Superior temporal gyrus (tissue), 1 donor: ENCODE data around the gene SLC39A1.

Experiments
- DNase-seq: peaks from one replicate; pipeline ENCODE4 v3.0.0-alpha.2; 2016; ENCODE audit errors: extremely low spot score

Gene SLC39A1

DNA sequence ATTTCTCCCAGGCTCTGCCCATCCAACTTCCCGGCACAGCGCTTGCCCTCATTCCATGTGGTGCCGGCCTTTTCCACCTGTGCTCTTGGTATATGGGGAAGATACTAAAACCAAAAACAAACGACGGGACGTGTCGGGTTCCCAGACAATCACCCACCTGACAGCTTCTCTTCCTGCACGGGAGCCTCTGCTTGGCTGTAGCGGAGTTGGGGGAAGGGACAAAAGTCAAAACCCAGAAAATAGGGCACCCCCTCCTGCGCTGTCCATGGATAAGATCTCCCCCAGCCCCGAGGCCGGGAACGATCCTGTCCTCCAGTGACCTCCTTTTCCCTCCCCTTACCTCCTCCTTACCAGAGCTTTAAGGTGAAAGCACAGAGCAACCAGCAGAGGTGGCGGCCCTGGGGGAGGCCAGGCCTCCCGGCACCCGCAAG lies 13.5 kb upstream of the SLC39A1 start:
- DNase-seq = no peak

- DNase-seq = no peak
Observed at GRCh38 chr1:153973525-153973924, 10.2 kb upstream of the SLC39A1 start.

DNA sequence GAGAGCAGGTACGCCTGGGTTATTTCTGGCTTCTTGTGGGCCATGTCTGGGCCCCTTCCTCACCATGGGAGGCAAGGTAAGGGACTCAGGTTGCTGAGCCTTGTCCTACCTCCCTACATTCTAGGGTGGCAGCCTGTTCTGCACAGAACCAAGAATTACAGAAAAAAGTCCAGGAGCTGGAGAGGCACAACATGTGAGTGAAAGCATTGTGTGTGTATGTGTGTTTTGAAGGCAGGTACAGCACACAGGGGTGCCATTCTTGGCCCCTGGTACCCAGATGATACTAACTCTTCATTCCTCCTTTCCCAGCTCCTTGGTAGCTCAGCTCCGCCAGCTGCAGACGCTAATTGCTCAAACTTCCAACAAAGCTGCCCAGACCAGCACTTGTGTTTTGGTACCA lies 9.7 kb upstream of the SLC39A1 start:
- DNase-seq = no peak

- DNase-seq = no peak
Observed at GRCh38 chr1:153970346-153970745, 7.0 kb upstream of the SLC39A1 start.

DNA sequence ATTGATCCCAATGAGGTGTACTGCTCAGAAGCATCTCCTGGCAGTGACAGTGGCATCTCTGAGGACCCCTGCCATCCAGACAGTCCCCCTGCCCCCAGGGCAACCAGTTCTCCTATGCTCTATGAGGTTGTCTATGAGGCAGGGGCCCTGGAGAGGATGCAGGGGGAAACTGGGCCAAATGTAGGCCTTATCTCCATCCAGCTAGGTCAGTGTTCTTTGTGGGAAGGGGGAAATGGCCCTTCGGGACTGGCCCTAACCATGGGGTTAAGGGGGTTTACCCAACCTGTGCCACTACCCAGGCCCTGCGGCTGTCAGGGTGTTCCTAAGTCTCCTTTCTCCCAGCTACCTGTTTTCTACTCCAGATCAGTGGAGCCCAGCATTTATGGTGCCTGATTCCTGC lies 5.6 kb upstream of the SLC39A1 start:
- no peak for DNase-seq

DNA sequence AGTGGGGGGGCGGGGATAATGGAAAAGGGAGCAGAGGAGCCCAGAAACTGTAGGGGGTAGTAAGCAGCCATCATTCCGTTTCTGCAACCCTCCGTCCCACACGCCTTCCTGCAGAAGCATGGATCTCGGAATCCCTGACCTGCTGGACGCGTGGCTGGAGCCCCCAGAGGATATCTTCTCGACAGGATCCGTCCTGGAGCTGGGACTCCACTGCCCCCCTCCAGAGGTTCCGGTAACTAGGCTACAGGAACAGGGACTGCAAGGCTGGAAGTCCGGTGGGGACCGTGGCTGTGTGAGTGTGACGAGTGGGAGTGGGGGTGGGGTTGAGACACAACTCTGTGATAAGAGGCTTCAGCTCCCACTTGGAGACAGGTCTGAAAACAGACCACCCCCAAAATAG lies 5.1 kb upstream of the SLC39A1 start:
- no peak for DNase-seq

- DNase-seq = no peak
Observed at GRCh38 chr1:153968000-153968363, 4.6 kb upstream of the SLC39A1 start.

DNA sequence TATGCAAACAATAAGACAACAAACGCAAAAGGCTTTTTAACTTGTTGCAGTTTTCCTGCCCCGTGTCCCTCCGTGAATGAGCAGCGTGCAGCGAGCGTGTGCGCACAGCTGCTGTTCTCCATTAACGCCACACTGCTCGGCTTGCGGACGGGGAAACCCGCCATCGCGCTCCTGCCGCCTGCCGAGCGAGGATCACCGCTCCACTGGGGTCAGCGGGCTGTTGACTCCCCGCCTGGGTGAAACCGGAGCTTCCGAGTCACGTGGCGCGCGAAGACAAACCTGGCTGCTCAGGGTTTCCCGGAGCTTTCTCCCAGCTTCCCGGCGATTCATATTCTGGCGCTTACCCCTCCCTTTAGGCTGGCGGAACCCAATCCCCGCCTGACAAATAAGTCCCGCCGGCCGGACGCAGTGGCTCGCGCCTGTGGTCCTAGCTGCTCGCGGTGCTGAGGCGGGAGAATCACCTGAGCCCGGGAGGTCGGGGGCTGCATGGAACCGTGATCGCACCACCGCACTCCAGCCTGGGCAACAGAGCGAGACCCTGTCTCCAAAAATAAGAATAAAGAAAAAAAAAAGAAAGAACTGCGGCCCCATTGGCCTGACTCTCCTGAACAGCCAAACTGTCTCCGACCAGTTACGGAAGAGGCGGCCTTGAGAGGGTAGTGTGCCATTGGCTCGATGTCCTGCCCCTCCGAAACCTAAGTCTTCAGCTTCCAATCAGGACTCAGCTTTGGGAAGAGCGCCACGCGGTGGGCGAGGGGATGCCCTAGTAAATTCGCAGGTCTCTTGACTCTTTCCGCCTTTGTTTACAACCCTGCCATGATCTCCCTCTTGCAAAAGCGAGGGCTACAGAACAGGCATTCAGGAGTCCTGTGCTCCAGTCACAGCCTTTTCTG lies 4.0 kb upstream of the SLC39A1 start, which contains the start of gene CREB3L4:
Gene CREB3L4, plus strand, starts transcription at position 796 of the 893 bp plus-strand sequence. CDS start 624 bp downstream, outside the sequence.
- DNase-seq = peak; percentile 99

- DNase-seq = no peak
Observed at GRCh38 chr1:153963850-153964331, 554 bp upstream of the SLC39A1 start.

DNA sequence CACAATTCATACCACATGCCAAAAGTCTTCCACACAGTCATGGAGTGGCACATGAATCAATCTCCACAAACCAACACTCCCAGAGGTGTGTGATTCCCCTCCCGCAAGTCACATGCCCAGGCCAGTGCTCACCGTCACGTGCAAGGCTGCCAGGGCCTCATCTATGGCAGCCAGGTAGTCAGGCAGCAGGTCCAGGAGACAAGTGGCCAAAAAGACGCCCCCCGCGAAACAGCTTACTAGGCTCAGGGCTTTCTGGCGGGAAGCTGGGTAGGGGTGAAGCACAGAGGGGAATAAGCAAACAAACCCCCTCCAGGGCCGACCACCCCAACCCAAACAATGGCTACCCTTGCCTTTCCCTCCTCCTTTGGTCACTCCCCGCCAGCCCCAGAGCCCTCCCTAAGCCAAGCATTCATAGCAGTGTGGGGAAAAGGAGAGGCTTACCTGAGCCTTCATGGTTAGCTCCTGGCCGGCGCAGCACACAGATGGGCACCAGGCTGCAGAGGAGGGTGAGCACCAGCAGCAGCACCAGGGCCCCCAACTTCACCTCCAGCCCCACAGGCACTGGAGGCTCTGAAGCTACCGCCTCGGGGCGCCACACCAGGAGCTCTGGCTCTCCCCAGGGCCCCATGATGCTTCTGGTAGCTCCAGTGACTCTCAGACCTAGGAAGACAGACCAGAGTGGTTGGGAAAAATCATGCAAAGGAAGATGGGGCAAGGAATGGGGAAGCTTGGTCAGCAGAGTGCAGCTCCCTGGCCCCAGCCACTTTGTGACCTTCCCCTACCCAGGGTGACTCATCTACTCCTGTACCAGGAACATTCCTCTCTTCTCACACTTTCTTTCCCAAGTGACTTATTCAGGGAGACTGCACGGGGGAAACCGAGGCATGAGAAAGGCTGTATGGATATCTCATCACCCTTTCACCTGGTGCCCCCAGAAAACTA lies 978 bp downstream of the SLC39A1 start:
- DNase-seq = no peak

- no peak for DNase-seq
Observed at GRCh38 chr1:153961421-153961820, 1.9 kb downstream of the SLC39A1 start.

DNA sequence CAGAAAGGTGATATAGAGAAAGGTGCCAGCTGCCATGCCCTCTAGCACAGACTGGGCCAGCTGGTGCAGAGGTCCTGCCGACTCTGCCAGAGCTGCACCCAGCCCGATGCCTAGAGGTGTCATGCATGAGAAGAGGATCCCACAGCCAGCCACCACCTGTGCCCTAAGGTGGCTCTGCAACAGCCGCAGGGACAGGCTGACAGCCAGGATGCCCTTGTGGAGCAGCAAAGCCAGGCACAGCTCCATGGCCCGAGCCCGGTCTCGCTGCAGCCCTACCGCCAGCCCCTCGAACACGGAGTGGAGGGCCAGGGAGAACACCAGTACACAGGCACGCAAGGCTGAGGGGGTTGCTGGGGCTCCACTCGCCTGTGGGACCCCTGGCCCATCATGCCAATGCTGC lies 3.1 kb downstream of the SLC39A1 start:
- no peak for DNase-seq

GRCh38 chr1:153959454-153959853 lies 3.9 kb downstream of the SLC39A1 start:
- no peak for DNase-seq

GRCh38 chr1:153958961-153959260 lies 4.4 kb downstream of the SLC39A1 start:
- no peak for DNase-seq

GRCh38 chr1:153958111-153958960 lies 5.0 kb downstream of the SLC39A1 start, which contains the start of gene CRTC2:
CRTC2 (minus strand) TSS chr1:153958612; CDS start chr1:153958497, 115 bp downstream.
- DNase-seq = peak; percentile 99

- DNase-seq = no peak
Observed at GRCh38 chr1:153957744-153958110, 5.6 kb downstream of the SLC39A1 start.

- DNase-seq = no peak
Observed at GRCh38 chr1:153956997-153957715, 6.2 kb downstream of the SLC39A1 start.

- DNase-seq = no peak
Observed at GRCh38 chr1:153954826-153955225, 8.5 kb downstream of the SLC39A1 start.

GRCh38 chr1:153953859-153954365 lies 9.4 kb downstream of the SLC39A1 start:
- DNase-seq = no peak

- no peak for DNase-seq
Observed at GRCh38 chr1:153951801-153952200, 11.5 kb downstream of the SLC39A1 start.

DNA sequence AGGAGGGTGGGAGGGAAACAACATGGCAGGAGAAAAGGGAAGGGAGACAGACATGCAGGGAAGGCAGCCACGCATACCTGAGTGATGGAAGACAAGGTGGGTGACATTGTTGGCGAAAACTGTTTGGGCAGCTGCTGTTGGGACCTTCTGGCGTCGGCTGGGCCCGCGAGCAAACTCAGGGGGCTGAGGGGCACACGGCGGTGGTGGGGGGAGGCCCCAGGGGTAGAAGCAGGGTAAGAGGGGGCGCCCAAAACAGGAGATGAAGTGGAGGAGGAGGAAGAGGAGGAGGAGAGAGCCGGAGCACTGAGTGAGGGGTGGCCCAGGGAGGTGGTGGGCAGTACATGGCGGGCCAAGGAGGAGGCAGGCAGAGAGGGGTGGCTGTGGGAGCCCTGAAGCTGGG lies 12.2 kb downstream of the SLC39A1 start:
- no peak for DNase-seq
